Forelimb muscle (tissue), 1 donor: ENCODE results near the gene BMPER. TPM values are rescaled to one million over a fixed set of nuclear protein-coding genes. Genes with fewer than 3 reads are reported as not detected.

Experiments
- DNase-seq: peaks from one replicate; pipeline ENCODE4 v3.0.0-alpha.2; 2013; ENCODE audit warnings: low read depth
- polyA plus RNA-seq: library from polyadenylated mRNA; unstranded; fragments of 120-200 nt; gene quantifications from one replicate; pipeline ENCODE4 v1.2.1, GENCODE V29; 2013; ENCODE audit not compliant: insufficient read length

Gene BMPER
- polyA plus RNA-seq, 1 donor: 3.6 TPM

- DNase-seq: no peak
Observed at GRCh38 chr7:33888166-33888565, 17.2 kb upstream of the BMPER start.

- no peak for DNase-seq
Observed at GRCh38 chr7:33892945-33893344, 12.4 kb upstream of the BMPER start.

GRCh38 chr7:33893377-33893776, 12.0 kb upstream of the BMPER start:
- DNase-seq: no peak

- DNase-seq: no peak
Observed at GRCh38 chr7:33895025-33895804, 10.1 kb upstream of the BMPER start.

- DNase-seq: no peak
Observed at GRCh38 chr7:33900501-33900900, 4.8 kb upstream of the BMPER start.

- DNase-seq: no peak
Observed at GRCh38 chr7:33901199-33901598, 4.1 kb upstream of the BMPER start.

GRCh38 chr7:33901847-33902246, 3.5 kb upstream of the BMPER start:
- no peak for DNase-seq

GRCh38 chr7:33902746-33903145, 2.6 kb upstream of the BMPER start:
- DNase-seq: no peak

- DNase-seq: peak; percentile 26
Observed at GRCh38 chr7:33903791-33904680, 1.3 kb upstream of the BMPER start.

GRCh38 chr7:33904681-33905388, 504 bp upstream of the BMPER start:
- DNase-seq: no peak

GRCh38 chr7:33906697-33907096, 1.4 kb downstream of the BMPER start:
- no peak for DNase-seq

GRCh38 chr7:33907625-33908024, 2.3 kb downstream of the BMPER start:
- no peak for DNase-seq

- DNase-seq: no peak
Observed at GRCh38 chr7:33909318-33909717, 4.0 kb downstream of the BMPER start.

- no peak for DNase-seq
Observed at GRCh38 chr7:33909755-33910154, 4.4 kb downstream of the BMPER start.

- no peak for DNase-seq
Observed at GRCh38 chr7:33910756-33911155, 5.4 kb downstream of the BMPER start.

GRCh38 chr7:33916357-33917081, 11.2 kb downstream of the BMPER start:
- no peak for DNase-seq

- DNase-seq: no peak
Observed at GRCh38 chr7:33917661-33918060, 12.3 kb downstream of the BMPER start.

- DNase-seq: no peak
Observed at GRCh38 chr7:33918438-33919143, 13.3 kb downstream of the BMPER start.

GRCh38 chr7:33919449-33919848, 14.1 kb downstream of the BMPER start:
- no peak for DNase-seq

- no peak for DNase-seq
Observed at GRCh38 chr7:33921216-33921938, 16.0 kb downstream of the BMPER start.
